HepG2 (cell line): ENCODE results near the gene HSPA14. TPM values are rescaled to one million over a fixed set of nuclear protein-coding genes. Genes with fewer than 3 reads are reported as not detected.

Source experiments
- ATAC-seq: fragments of 200-7000 bp; cut with Tn5 transposase; 3 replicates; pipeline ENCODE4 v1.9.1; 2020; ENCODE audit warnings: mild to moderate bottlenecking, moderate library complexity
- BruUV-seq: library from RNA; stranded (reverse); fragments of 400-500 nt; replicated peaks from 2 replicates; lab custom pipeline; 2021; lab: Mats Ljungman, UMichigan
- CTCF ChIA-PET: fragments of 300-600 bp; formaldehyde crosslinking; extraction: SDS; loops from one replicate; lab custom pipeline; 2021; ENCODE audit warnings: low total read pairs, inconsistent platforms, low intra/inter-chr PET ratio; lab: Yijun Ruan, JAX
- POLR2A ChIA-PET: fragments of 350-600 bp; sonication (Branson Sonifier 250); formaldehyde crosslinking; loops from one replicate; lab custom pipeline; 2020; ENCODE audit warnings: antibody characterized with exemption, inconsistent platforms; lab: Yijun Ruan, JAX
- DNase-seq: peaks from one replicate; pipeline ENCODE4 v3.0.0-alpha.2; 2015; ENCODE audit warnings: low spot score
- FAIRE-seq: peaks from 3 replicates; lab custom pipeline; 2011; peaks lifted over from hg19 to GRCh38; lab: Jason Lieb, UNC
- H2AFZ ChIP-seq: one replicate; pipeline ENCODE4 v1.6.1; 2011; ENCODE audit warnings: low read length, inconsistent platforms
- H3K27ac ChIP-seq: fragments of 300-600 bp; 3 replicates; pipeline ENCODE4 v1.8.0; 2011; ENCODE audit warnings: mixed run types, mild to moderate bottlenecking, mixed read lengths, low read length, inconsistent platforms; ENCODE audit not compliant: insufficient read depth; ENCODE audit errors: extremely low read length
- H3K27me3 ChIP-seq, 2 experiments: fragments of 200-600 bp in 1 of 2; 2 replicates in 1 of 2; 3 replicates in 1 of 2; pipeline versions ENCODE4 v1.6.0 to v1.8.0; 2011; ENCODE audit warnings: low read length in 2 of 2, mild to moderate bottlenecking in 2 of 2, moderate library complexity in 2 of 2, inconsistent platforms in 1 of 2; ENCODE audit not compliant: insufficient read depth in 2 of 2, control insufficient read depth in 1 of 2
- H3K36me3 ChIP-seq, 2 experiments: fragments of 200-600 bp in 1 of 2; replicated peaks in 1 of 2; 2 replicates in 1 of 2; 3 replicates in 1 of 2; pipeline versions ENCODE4 v1.5.1 to v1.8.0; 2011; ENCODE audit warnings: low read length in 2 of 2, inconsistent platforms in 1 of 2; ENCODE audit not compliant: insufficient read depth in 2 of 2, control insufficient read depth in 1 of 2
- H3K4me1 ChIP-seq: 2 replicates; pipeline ENCODE4 v1.5.1; 2012; ENCODE audit warnings: low read length, inconsistent platforms; ENCODE audit not compliant: insufficient read depth
- H3K4me2 ChIP-seq: 2 replicates; pipeline ENCODE4 v1.6.0; 2011; ENCODE audit warnings: low read depth, low read length, inconsistent platforms
- H3K4me3 ChIP-seq, 3 experiments: fragments of 200-600 bp in 1 of 3; sonication (generic), shearing (Covaris generic) in 1 of 3; replicated peaks in 1 of 3; 2 replicates each; pipeline ENCODE4 v1.5.1; 2011 to 2016; ENCODE audit warnings: low read length in 3 of 3, inconsistent platforms in 2 of 3, low read depth in 2 of 3, mild to moderate bottlenecking in 2 of 3, control low read depth in 1 of 3, mixed read lengths in 1 of 3; ENCODE audit not compliant: insufficient read depth in 1 of 3
- H3K79me2 ChIP-seq: one replicate; pipeline ENCODE4 v1.6.1; 2011; ENCODE audit warnings: low read length, inconsistent platforms; ENCODE audit not compliant: insufficient read depth
- H3K9ac ChIP-seq: 2 replicates; pipeline ENCODE4 v1.6.0; 2011; ENCODE audit warnings: mild to moderate bottlenecking, low read depth, low read length, inconsistent platforms; ENCODE audit not compliant: insufficient read depth
- H3K9me3 ChIP-seq: 2 replicates; pipeline ENCODE4 v1.5.1; 2012; ENCODE audit warnings: mild to moderate bottlenecking, low read length
- H4K20me1 ChIP-seq: 2 replicates; pipeline ENCODE4 v1.6.0; 2011; ENCODE audit warnings: inconsistent platforms, mild to moderate bottlenecking, low read length, moderate library complexity; ENCODE audit not compliant: insufficient read depth
- ARID2 ChIP-seq: sonication (generic); formaldehyde crosslinking; IDR thresholded peaks from 2 replicates; pipeline ENCODE4 v1.8.1; 2022; ENCODE audit warnings: mild to moderate bottlenecking, missing genetic modification reagents, borderline replicate concordance
- EP300 ChIP-seq, 3 experiments: sonication (generic) in 1 of 3; formaldehyde crosslinking in 1 of 3; IDR thresholded peaks; 2 replicates each; pipeline versions ENCODE4 v1.5.1 to v1.6.1; 2011 to 2020; ENCODE audit warnings: low read depth in 2 of 3, low read length in 2 of 3, borderline replicate concordance in 1 of 3, improper control_type of control experiment in 1 of 3, mild to moderate bottlenecking in 1 of 3, missing genetic modification reagents in 1 of 3, moderate library complexity in 1 of 3
- RBFOX2 ChIP-seq: fragments of 200-400 bp; formaldehyde crosslinking; IDR thresholded peaks from 2 replicates; pipeline ENCODE4 v1.6.1; 2017; ENCODE audit warnings: low read depth, mild to moderate bottlenecking, low read length
- SALL1 ChIP-seq: sonication (generic); formaldehyde crosslinking; IDR thresholded peaks from 2 replicates; pipeline ENCODE4 v1.8.0; 2022; ENCODE audit warnings: mild to moderate bottlenecking, missing genetic modification reagents
- TCF12 ChIP-seq, 2 experiments: fragments of 450-650 bp in 1 of 2; sonication (generic) in 1 of 2; formaldehyde crosslinking in 1 of 2; IDR thresholded peaks; 2 replicates each; pipeline versions ENCODE4 v1.6.1 to v1.8.0; 2017 to 2022; ENCODE audit warnings: antibody characterized with exemption in 1 of 2, mild to moderate bottlenecking in 1 of 2, missing genetic modification reagents in 1 of 2, moderate library complexity in 1 of 2
- TGIF2 ChIP-seq: IDR thresholded peaks from 2 replicates; pipeline ENCODE4 v1.6.1; 2016; ENCODE audit warnings: control low read depth, missing compliant biosample characterization
- ZFX ChIP-seq: sonication (generic); formaldehyde crosslinking; IDR thresholded peaks from 2 replicates; pipeline ENCODE4 v1.4.0; 2020; ENCODE audit warnings: mild to moderate bottlenecking, low read depth, missing genetic modification reagents, moderate library complexity
- ZNF264 ChIP-seq: sonication (generic); formaldehyde crosslinking; IDR thresholded peaks from 2 replicates; pipeline ENCODE4 v1.4.0; 2020; ENCODE audit warnings: missing genetic modification reagents
- ZNF567 ChIP-seq: sonication (generic); formaldehyde crosslinking; IDR thresholded peaks from 2 replicates; pipeline ENCODE4 v1.8.1; 2023; ENCODE audit warnings: mild to moderate bottlenecking, missing genetic modification reagents, borderline replicate concordance
- WGBS: methylation state at CpG from one replicate; pipeline ENCODE4 v1.1.6; 2017; ENCODE audit warnings: low lambda C conversion rate; 5-methylcytosine and 5-hydroxymethylcytosine counted together
- in situ Hi-C: cut with HindIII; loops from 2 replicates; pipeline ENCODE4 v1.10.0; 2017; ENCODE audit warnings: low pct_unique_long_range_greater_than_20kb; ENCODE audit not compliant: extremely low pct_ligation_motif_present
- intact Hi-C: fragments of 100-400 bp; cut with micrococcal nuclease; formaldehyde crosslinking; loops from one replicate; pipeline ENCODE4 v1.10.0; 2022; ENCODE audit not compliant: unreplicated experiment
- polyA plus RNA-seq, 8 experiments: library from polyadenylated mRNA; depleted of rRNA in 3 of 8; stranded (reverse) in 7 of 8; unstranded in 1 of 8; fragments of >200 nt; fragmentation: Illumina TruSeq in 4 of 8; extraction: Trizol in 4 of 8; gene quantifications; 2 replicates each; pipeline versions ENCODE4 v1.2.1 to v1.2.3, GENCODE V29; 2011 to 2016; ENCODE audit warnings: low read depth in 4 of 8, missing spikeins in 1 of 8, mixed read lengths in 1 of 8; ENCODE audit not compliant: insufficient read depth in 1 of 8
- total RNA-seq, 5 experiments: library from RNA; depleted of rRNA; stranded (reverse); fragments of >200 nt; fragmentation: Illumina TruSeq; extraction: Trizol; gene quantifications; 2 replicates each; pipeline ENCODE4 v1.2.3, GENCODE V29; 2016; ENCODE audit warnings: low read depth in 1 of 5
- TF ChIP-seq, protein P1 (sequence below): sonication (generic); formaldehyde crosslinking; IDR thresholded peaks from 2 replicates; pipeline ENCODE4 v1.5.0; 2020; ENCODE audit warnings: mild to moderate bottlenecking, missing genetic modification reagents, borderline replicate concordance
- TF ChIP-seq, protein P2 (sequence below): IDR thresholded peaks from 2 replicates; pipeline ENCODE4 v1.6.1; 2018; ENCODE audit warnings: missing genetic modification reagents
- TF ChIP-seq, protein P3 (sequence below): IDR thresholded peaks from 2 replicates; pipeline ENCODE4 v1.4.0; 2020; ENCODE audit warnings: mild to moderate bottlenecking, missing genetic modification reagents
- TF ChIP-seq, protein P4 (sequence below): sonication (generic); formaldehyde crosslinking; IDR thresholded peaks from 2 replicates; pipeline ENCODE4 v1.5.0; 2020; ENCODE audit warnings: mild to moderate bottlenecking, missing genetic modification reagents

The HSPA14 gene
- total and polyA plus RNA-seq, 2 of the 13 experiments (the other 11 are each of a cell fraction or from before 2014, with no cell fraction given): 10.7 to 29.8 TPM

DNA sequence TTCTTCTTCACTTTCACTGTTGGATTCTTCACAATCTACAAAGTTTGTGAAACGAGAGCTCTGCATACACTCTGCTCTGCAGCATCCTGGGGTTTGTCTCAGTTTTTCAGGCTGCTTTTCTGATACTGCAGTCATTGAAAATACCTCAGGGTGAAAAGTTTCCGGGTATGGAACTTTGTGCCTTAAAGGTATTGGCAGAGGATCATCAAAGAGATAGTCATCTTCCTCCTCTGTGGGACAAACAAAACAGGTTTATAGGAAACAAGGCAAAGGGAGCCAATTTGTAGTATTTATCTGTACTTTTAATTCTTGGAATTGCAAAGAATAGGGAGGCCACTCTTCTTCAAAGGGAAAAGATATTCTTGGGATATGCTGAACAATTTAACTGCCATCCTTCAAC is 71.0 kb downstream of the HSPA14 start:
- POLR2A ChIA-PET: no interaction called here
- H3K27me3 ChIP-seq: no peaks in the 10 kb centered on the region
- no peaks in the 10 kb centered on the region for H3K4me1 ChIP-seq
- H3K36me3 ChIP-seq: peaks cover 6 to 48% of the 10 kb centered on the region in 2 experiments; a peak in 4 of 5 replicates
- intact Hi-C loops: no loop called here
- H3K4me2 ChIP-seq: no peak overlapping the region
- H3K79me2 ChIP-seq: no peaks in the 10 kb centered on the region
- no peaks in the 10 kb centered on the region for H3K9me3 ChIP-seq
- no peak overlapping the region for H3K27ac ChIP-seq
- H3K4me3 ChIP-seq: no peak overlapping the region
- DNase-seq (no peak), FAIRE-seq (no peak), ATAC-seq (no peak)
- no TSS peak for BruUV-seq
- CTCF ChIA-PET: no interaction called here
- in situ Hi-C loops: no loop called here
- no peak overlapping the region for H2AFZ ChIP-seq
- 79% methylated on average over 2 of the region's 2 CpGs for WGBS
- H4K20me1 ChIP-seq: no peaks in the 10 kb centered on the region
- no peak overlapping the region for H3K9ac ChIP-seq
- TF ChIP-seq TGIF2 (CRISPR knock-in tag) (no peak), ZFX (CRISPR knock-in tag) (no peak), ZNF264 (CRISPR knock-in tag) (no peak), ARID2 (no peak), ZNF567 (CRISPR knock-in tag) (no peak), SALL1 (CRISPR knock-in tag) (no peak), TCF12 (IDR thresholded peaks at IDR 0.05) (no peak), TCF12 (CRISPR knock-in tag; IDR thresholded peaks at IDR 0.05) (no peak), RBFOX2 (no peak), EP300 (IDR thresholded peaks at IDR 0.05; ENCODE audit: low read depth in 2 of 2, low read length in 2 of 2) (no peak), EP300 (CRISPR knock-in tag; IDR thresholded peaks at IDR 0.05; ENCODE audit: borderline replicate concordance) (no peak)
- TF ChIP-seq, protein P1, sequence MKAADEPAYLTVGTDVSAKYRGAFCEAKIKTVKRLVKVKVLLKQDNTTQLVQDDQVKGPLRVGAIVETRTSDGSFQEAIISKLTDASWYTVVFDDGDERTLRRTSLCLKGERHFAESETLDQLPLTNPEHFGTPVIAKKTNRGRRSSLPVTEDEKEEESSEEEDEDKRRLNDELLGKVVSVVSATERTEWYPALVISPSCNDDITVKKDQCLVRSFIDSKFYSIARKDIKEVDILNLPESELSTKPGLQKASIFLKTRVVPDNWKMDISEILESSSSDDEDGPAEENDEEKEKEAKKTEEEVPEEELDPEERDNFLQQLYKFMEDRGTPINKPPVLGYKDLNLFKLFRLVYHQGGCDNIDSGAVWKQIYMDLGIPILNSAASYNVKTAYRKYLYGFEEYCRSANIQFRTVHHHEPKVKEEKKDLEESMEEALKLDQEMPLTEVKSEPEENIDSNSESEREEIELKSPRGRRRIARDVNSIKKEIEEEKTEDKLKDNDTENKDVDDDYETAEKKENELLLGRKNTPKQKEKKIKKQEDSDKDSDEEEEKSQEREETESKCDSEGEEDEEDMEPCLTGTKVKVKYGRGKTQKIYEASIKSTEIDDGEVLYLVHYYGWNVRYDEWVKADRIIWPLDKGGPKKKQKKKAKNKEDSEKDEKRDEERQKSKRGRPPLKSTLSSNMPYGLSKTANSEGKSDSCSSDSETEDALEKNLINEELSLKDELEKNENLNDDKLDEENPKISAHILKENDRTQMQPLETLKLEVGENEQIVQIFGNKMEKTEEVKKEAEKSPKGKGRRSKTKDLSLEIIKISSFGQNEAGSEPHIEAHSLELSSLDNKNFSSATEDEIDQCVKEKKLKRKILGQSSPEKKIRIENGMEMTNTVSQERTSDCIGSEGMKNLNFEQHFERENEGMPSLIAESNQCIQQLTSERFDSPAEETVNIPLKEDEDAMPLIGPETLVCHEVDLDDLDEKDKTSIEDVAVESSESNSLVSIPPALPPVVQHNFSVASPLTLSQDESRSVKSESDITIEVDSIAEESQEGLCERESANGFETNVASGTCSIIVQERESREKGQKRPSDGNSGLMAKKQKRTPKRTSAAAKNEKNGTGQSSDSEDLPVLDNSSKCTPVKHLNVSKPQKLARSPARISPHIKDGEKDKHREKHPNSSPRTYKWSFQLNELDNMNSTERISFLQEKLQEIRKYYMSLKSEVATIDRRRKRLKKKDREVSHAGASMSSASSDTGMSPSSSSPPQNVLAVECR (CRISPR knock-in tag): no peak
- TF ChIP-seq, protein P2, sequence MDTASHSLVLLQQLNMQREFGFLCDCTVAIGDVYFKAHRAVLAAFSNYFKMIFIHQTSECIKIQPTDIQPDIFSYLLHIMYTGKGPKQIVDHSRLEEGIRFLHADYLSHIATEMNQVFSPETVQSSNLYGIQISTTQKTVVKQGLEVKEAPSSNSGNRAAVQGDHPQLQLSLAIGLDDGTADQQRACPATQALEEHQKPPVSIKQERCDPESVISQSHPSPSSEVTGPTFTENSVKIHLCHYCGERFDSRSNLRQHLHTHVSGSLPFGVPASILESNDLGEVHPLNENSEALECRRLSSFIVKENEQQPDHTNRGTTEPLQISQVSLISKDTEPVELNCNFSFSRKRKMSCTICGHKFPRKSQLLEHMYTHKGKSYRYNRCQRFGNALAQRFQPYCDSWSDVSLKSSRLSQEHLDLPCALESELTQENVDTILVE (CRISPR knock-in tag): no peak
- TF ChIP-seq, protein P3, sequence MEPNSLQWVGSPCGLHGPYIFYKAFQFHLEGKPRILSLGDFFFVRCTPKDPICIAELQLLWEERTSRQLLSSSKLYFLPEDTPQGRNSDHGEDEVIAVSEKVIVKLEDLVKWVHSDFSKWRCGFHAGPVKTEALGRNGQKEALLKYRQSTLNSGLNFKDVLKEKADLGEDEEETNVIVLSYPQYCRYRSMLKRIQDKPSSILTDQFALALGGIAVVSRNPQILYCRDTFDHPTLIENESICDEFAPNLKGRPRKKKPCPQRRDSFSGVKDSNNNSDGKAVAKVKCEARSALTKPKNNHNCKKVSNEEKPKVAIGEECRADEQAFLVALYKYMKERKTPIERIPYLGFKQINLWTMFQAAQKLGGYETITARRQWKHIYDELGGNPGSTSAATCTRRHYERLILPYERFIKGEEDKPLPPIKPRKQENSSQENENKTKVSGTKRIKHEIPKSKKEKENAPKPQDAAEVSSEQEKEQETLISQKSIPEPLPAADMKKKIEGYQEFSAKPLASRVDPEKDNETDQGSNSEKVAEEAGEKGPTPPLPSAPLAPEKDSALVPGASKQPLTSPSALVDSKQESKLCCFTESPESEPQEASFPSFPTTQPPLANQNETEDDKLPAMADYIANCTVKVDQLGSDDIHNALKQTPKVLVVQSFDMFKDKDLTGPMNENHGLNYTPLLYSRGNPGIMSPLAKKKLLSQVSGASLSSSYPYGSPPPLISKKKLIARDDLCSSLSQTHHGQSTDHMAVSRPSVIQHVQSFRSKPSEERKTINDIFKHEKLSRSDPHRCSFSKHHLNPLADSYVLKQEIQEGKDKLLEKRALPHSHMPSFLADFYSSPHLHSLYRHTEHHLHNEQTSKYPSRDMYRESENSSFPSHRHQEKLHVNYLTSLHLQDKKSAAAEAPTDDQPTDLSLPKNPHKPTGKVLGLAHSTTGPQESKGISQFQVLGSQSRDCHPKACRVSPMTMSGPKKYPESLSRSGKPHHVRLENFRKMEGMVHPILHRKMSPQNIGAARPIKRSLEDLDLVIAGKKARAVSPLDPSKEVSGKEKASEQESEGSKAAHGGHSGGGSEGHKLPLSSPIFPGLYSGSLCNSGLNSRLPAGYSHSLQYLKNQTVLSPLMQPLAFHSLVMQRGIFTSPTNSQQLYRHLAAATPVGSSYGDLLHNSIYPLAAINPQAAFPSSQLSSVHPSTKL (CRISPR knock-in tag): no peak
- TF ChIP-seq, protein P4, sequence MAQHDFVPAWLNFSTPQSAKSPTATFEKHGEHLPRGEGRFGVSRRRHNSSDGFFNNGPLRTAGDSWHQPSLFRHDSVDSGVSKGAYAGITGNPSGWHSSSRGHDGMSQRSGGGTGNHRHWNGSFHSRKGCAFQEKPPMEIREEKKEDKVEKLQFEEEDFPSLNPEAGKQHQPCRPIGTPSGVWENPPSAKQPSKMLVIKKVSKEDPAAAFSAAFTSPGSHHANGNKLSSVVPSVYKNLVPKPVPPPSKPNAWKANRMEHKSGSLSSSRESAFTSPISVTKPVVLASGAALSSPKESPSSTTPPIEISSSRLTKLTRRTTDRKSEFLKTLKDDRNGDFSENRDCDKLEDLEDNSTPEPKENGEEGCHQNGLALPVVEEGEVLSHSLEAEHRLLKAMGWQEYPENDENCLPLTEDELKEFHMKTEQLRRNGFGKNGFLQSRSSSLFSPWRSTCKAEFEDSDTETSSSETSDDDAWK: no peak
